NCI-H1417 (cell line): Measurements from ENCODE around the gene CSTF1.

Experiments used
- DNase-seq, 3 experiments: peaks; one replicate each; lab custom pipeline; 2025; lab: John Stamatoyannopoulos, UW

CSTF1 gene

DNA sequence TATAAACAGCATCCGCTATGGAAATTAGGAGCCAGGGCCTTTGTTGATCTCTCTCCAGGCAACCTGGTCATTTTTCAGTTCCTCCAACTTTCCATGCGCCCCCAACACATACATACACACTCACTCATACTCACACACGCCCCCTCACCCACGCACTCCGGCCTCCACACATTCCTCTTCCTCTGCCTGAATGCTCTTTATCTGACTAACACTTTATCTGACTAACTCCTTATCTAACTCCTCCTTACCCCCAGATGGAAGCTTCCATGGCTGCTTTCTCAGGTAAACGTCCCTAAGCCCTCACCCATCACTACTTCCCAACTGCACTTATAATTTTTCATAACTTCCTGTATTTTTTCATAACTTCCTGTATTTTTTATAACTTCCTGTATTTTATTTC is 37.1 kb downstream of the CSTF1 start:
- DNase-seq = no peak

- no peak for DNase-seq
These were observed 37.5 kb downstream of the CSTF1 start for GRCh38 chr20:56429941-56430340.

- no peak for DNase-seq
These were observed 38.0 kb downstream of the CSTF1 start for GRCh38 chr20:56430461-56430860.

GRCh38 chr20:56430957-56431356 is 38.5 kb downstream of the CSTF1 start:
- no peak for DNase-seq

- no peak for DNase-seq
These were observed 39.0 kb downstream of the CSTF1 start for GRCh38 chr20:56431471-56431870.

DNA sequence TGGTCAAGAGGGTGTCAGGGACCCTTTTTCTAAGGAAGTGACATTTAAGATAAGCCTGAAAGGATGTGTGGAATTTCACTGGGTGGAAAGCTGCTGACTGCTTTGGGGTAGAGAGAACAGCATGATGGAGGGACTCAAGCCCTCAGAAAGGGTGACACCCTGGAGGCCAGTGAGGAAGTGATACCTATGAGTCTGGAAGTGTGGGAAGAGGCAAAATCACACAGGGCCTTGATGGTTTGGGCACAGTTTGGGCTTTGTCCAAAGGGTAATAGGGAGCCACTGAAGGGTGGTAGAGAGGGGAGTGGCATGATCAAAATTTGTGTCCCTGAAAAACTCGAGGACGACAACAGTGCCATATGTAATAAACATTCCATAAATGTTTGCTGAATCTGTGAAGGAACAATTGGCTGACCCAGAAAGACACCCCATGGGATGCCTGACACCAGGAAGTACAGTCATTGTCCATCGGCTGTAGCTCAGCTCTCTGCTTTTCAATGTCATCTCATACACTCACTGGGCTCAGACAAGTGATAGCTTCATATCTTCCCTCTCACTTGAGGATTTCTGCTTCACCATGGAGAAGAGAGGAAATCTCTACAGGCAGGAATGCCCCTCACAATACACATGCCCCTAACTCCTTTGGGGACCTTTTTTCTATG is 40.9 kb downstream of the CSTF1 start:
- no peak for DNase-seq

DNA sequence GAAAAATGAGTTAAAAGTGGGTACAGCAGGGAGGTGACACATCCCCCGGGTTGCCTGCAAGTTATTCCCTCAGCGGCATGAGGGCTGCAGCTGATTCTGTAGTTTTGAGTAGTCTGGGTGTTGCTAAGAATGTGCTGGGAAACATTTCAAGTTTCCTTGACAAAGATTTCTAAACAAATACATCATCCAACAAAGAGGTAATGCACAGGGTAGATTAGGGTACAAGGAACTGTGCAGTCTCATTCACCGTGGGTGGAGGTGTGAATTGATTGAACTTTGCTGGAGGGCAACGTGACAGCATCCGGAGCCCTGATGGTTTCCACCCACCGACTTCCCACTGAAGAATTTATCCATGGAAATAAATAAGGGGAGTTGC is 41.4 kb downstream of the CSTF1 start:
- no peak for DNase-seq

DNA sequence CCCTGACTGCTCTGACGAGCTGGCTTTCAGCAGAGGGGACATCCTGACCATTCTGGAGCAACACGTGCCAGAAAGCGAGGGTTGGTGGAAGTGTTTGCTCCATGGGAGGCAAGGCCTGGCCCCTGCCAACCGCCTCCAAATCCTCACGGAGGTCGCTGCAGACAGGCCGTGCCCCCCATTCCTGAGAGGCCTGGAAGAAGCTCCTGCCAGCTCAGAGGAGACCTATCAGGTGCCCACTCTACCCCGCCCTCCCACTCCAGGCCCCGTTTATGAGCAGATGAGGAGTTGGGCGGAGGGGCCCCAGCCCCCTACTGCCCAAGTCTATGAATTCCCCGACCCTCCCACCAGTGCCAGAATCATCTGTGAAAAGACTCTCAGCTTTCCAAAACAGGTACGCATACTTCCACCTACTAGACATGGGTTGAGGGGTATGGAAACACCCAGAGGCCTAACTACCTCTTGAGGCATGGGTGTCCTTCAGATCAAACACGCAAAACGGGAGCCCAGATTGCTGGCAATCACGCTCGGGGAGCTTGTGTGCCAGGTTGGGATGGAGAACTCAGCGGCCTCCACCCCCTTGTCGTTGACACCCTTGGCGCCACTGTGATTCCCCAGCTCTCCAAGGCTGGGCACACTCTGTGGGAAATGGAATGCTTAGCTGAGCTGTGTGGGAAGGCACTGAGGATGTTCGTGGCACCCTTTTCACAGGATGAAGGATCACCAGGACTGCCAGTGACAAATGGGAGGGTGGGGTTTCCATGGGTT is 44.9 kb downstream of the CSTF1 start:
- no peak for DNase-seq

GRCh38 chr20:56438284-56438683 is 45.8 kb downstream of the CSTF1 start:
- DNase-seq = no peak

- DNase-seq = no peak
These were observed 47.4 kb downstream of the CSTF1 start for GRCh38 chr20:56439771-56440291.

DNA sequence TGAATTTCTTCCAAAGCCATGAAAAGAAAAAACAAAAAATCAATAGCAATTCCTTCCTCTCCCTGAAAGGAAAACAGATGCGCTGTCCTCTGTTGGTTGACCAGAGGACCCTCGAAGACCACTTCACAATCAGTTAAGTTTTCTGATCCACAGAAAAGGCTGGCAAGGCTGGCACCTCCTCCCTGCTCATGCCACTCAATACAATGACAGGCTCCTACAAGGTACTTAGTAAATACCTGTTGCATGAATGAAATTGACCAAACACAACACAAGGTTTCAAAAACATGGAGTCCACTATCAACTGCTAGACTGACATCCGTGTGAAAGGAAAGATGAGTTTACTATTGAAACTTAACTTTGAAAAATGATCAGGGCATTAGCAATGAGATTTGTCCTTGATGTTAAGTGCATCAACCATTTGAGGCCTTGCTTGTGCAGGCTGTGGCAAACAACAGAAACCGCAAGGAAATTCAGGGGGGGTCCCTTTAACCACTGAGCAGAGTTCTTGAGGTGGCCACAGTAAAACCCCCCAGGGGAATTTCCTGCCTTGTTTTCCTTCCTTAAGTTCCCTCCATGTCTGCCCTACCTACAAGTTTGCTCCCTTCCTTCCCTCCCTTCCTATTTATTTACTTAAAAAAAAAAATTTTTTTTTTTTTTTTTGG is 48.0 kb downstream of the CSTF1 start:
- no peak for DNase-seq

- DNase-seq = no peak
These were observed 50.2 kb downstream of the CSTF1 start for GRCh38 chr20:56442389-56443365.

DNA sequence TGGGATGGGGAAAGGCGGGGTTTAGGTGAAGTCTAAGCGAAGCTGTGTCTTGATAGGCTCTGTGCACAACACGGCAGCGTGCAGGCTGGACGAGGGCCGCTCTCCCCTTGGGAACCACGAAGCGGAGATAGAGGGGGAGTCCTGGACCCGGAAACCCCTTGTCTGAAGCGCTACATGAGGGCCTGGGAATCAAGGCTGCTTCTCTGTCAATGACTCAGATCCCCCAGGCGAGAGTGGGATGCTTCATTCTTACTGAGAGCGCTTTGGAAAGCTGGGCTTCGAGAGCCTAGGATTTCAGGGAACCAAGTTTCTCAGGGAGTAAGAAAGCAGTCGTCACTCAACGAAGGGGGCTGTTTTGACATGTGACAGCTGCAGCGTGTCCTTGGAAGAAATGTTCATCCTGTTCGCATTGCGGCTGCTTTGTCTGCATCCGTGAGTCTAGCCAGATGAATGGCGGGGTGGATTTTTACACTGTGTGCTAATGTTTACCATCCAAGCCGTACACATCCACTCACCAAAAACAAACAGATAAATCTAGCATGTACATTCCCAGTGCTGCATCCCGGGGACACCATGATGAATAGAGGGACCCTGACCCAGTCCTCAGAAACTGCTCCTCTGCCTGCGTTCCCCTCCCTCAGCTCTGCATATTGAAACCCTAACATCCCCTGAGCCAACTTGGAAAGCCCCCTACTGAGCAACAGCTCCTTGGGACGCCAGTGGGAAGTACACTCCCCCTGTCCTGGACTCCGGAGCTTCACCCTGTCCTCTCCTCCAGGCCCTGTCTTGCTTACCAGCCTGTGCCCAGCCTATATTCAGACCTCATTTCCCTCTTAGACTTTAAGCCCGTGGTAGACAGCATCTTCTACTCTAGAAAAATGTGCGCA is 51.5 kb downstream of the CSTF1 start:
- no peak for DNase-seq

- no peak for DNase-seq
These were observed 52.7 kb downstream of the CSTF1 start for GRCh38 chr20:56445130-56445529.

GRCh38 chr20:56445540-56445939 is 53.1 kb downstream of the CSTF1 start:
- no peak for DNase-seq

DNA sequence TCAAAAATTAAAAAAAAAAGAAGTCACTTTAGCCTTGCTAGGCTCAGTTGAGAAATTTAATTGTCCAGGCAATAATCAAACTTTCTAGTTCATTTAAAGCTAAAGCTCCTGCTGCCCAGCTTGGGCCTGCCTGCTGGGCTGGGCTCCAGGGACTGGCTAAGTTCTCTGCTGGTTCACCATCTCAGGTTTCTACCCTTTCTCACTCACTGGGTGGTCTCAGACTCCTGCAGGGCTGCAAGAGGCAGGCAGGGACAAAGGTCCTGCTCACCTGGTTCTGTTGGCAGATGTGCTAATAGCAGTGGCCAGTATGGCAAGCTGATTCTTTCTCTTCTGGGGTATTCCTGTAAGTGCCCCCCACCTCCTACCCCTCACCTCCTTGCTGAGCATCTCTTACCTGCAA is 54.8 kb downstream of the CSTF1 start:
- DNase-seq = no peak

DNA sequence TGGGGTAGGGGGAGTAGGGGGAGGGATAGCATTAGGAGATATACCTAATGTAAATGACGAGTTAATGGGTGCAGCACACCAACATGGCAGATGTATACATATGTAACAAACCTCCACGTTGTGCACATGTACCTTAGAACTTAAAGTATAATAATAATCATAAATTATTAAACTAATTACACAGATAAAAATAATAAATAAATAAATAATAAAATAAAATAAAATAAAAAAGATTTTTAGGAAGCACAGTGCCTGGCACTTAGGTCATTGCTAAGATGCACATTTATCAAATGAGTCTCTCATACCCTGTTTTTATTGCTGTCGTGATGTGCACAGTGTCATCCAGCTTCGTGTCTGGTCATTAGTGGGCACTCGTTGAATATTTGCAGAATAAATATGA is 57.0 kb downstream of the CSTF1 start:
- DNase-seq = no peak

GRCh38 chr20:56451056-56451765 is 58.8 kb downstream of the CSTF1 start:
- no peak for DNase-seq

GRCh38 chr20:56453352-56453751 is 60.9 kb downstream of the CSTF1 start:
- DNase-seq = no peak

DNA sequence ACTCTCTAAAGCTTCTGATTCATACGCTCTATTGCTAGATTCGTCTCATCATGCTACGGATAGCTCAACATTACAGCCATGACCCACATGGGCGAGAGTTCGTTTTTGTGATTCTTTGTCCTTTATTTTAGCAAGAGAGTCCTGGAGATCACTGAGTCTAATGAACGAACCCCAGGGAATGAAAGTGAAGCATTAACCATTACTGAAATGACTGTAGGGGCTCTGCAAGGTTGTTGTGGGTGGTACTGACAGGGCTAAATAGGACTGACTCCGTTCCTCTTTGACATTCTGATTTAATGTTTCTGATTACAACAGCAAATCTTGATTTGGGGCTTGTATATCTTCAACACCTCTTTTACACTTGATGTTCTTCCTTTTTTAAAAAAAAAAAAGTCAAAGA is 62.3 kb downstream of the CSTF1 start:
- DNase-seq = no peak
